GM12891 (cell line): ENCODE data around the gene F8.

Experiments
- PAX5 ChIP-seq: IDR thresholded peaks from 2 replicates; pipeline ENCODE4 v1.6.1; 2011; ENCODE audit warnings: low read length, moderate library complexity, mild to moderate bottlenecking; ENCODE audit not compliant: insufficient read depth, severe bottlenecking
- POLR2A ChIP-seq: IDR thresholded peaks from 2 replicates; pipeline ENCODE4 v1.6.1; 2011; ENCODE audit warnings: low read depth, low read length, control low read depth
- POLR2AphosphoS5 ChIP-seq: IDR thresholded peaks from 2 replicates; pipeline ENCODE4 v1.6.1; 2011; ENCODE audit warnings: low read depth, low read length, control low read depth
- POU2F2 ChIP-seq: IDR thresholded peaks from 2 replicates; pipeline ENCODE4 v1.6.1; 2011; ENCODE audit warnings: low read depth, mild to moderate bottlenecking, control low read depth, low read length, moderate library complexity
- SPI1 ChIP-seq: IDR thresholded peaks from 2 replicates; pipeline ENCODE4 v1.6.1; 2011; ENCODE audit warnings: low read depth, low read length, control low read depth

GRCh38 chrX:155056877-155057792 lies 34.6 kb upstream of the F8 start:
- TF ChIP-seq POLR2AphosphoS5 = no peak
- TF ChIP-seq POLR2A = no peak
- no peak for TF ChIP-seq SPI1
- no peak for TF ChIP-seq POU2F2
- TF ChIP-seq PAX5 = no peak
